HepG2 (cell line): ENCODE results near the gene SBSN. TPM values are rescaled to one million over a fixed set of nuclear protein-coding genes. Genes with fewer than 3 reads are reported as not detected.

ENCODE experiments used
- ATAC-seq: fragments of 200-7000 bp; cut with Tn5 transposase; 3 replicates; pipeline ENCODE4 v1.9.1; 2020; ENCODE audit warnings: mild to moderate bottlenecking, moderate library complexity
- BruUV-seq: library from RNA; stranded (reverse); fragments of 400-500 nt; replicated peaks from 2 replicates; lab custom pipeline; 2021; lab: Mats Ljungman, UMichigan
- CTCF ChIA-PET: fragments of 300-600 bp; formaldehyde crosslinking; extraction: SDS; loops from one replicate; lab custom pipeline; 2021; ENCODE audit warnings: low total read pairs, inconsistent platforms, low intra/inter-chr PET ratio; lab: Yijun Ruan, JAX
- POLR2A ChIA-PET: fragments of 350-600 bp; sonication (Branson Sonifier 250); formaldehyde crosslinking; loops from one replicate; lab custom pipeline; 2020; ENCODE audit warnings: antibody characterized with exemption, inconsistent platforms; lab: Yijun Ruan, JAX
- DNase-seq: peaks from one replicate; pipeline ENCODE4 v3.0.0-alpha.2; 2015; ENCODE audit warnings: low spot score
- FAIRE-seq: peaks from 3 replicates; lab custom pipeline; 2011; peaks lifted over from hg19 to GRCh38; lab: Jason Lieb, UNC
- H2AFZ ChIP-seq: one replicate; pipeline ENCODE4 v1.6.1; 2011; ENCODE audit warnings: low read length, inconsistent platforms
- H3K27ac ChIP-seq: fragments of 300-600 bp; 3 replicates; pipeline ENCODE4 v1.8.0; 2011; ENCODE audit warnings: mixed run types, mild to moderate bottlenecking, mixed read lengths, low read length, inconsistent platforms; ENCODE audit not compliant: insufficient read depth; ENCODE audit errors: extremely low read length
- H3K27me3 ChIP-seq, 2 experiments: fragments of 200-600 bp in 1 of 2; 2 replicates in 1 of 2; 3 replicates in 1 of 2; pipeline versions ENCODE4 v1.6.0 to v1.8.0; 2011; ENCODE audit warnings: low read length in 2 of 2, mild to moderate bottlenecking in 2 of 2, moderate library complexity in 2 of 2, inconsistent platforms in 1 of 2; ENCODE audit not compliant: insufficient read depth in 2 of 2, control insufficient read depth in 1 of 2
- H3K36me3 ChIP-seq, 2 experiments: fragments of 200-600 bp in 1 of 2; replicated peaks in 1 of 2; 2 replicates in 1 of 2; 3 replicates in 1 of 2; pipeline versions ENCODE4 v1.5.1 to v1.8.0; 2011; ENCODE audit warnings: low read length in 2 of 2, inconsistent platforms in 1 of 2; ENCODE audit not compliant: insufficient read depth in 2 of 2, control insufficient read depth in 1 of 2
- H3K4me1 ChIP-seq: 2 replicates; pipeline ENCODE4 v1.5.1; 2012; ENCODE audit warnings: low read length, inconsistent platforms; ENCODE audit not compliant: insufficient read depth
- H3K4me2 ChIP-seq: 2 replicates; pipeline ENCODE4 v1.6.0; 2011; ENCODE audit warnings: low read depth, low read length, inconsistent platforms
- H3K4me3 ChIP-seq, 3 experiments: fragments of 200-600 bp in 1 of 3; sonication (generic), shearing (Covaris generic) in 1 of 3; replicated peaks in 1 of 3; 2 replicates each; pipeline ENCODE4 v1.5.1; 2011 to 2016; ENCODE audit warnings: low read length in 3 of 3, inconsistent platforms in 2 of 3, low read depth in 2 of 3, mild to moderate bottlenecking in 2 of 3, control low read depth in 1 of 3, mixed read lengths in 1 of 3; ENCODE audit not compliant: insufficient read depth in 1 of 3
- H3K79me2 ChIP-seq: one replicate; pipeline ENCODE4 v1.6.1; 2011; ENCODE audit warnings: low read length, inconsistent platforms; ENCODE audit not compliant: insufficient read depth
- H3K9ac ChIP-seq: 2 replicates; pipeline ENCODE4 v1.6.0; 2011; ENCODE audit warnings: mild to moderate bottlenecking, low read depth, low read length, inconsistent platforms; ENCODE audit not compliant: insufficient read depth
- H3K9me3 ChIP-seq: 2 replicates; pipeline ENCODE4 v1.5.1; 2012; ENCODE audit warnings: mild to moderate bottlenecking, low read length
- H4K20me1 ChIP-seq: 2 replicates; pipeline ENCODE4 v1.6.0; 2011; ENCODE audit warnings: inconsistent platforms, mild to moderate bottlenecking, low read length, moderate library complexity; ENCODE audit not compliant: insufficient read depth
- BORCS8-MEF2B ChIP-seq: sonication (generic); formaldehyde crosslinking; IDR thresholded peaks from 2 replicates; pipeline ENCODE4 v1.8.0; 2022; ENCODE audit warnings: mild to moderate bottlenecking, missing genetic modification reagents
- HNRNPK ChIP-seq: fragments of 200-400 bp; formaldehyde crosslinking; IDR thresholded peaks from 2 replicates; pipeline ENCODE4 v1.6.1; 2018; ENCODE audit warnings: low read length, low read depth, moderate library complexity, mild to moderate bottlenecking; ENCODE audit not compliant: poor library complexity, severe bottlenecking
- HOXA3 ChIP-seq: sonication (generic); formaldehyde crosslinking; IDR thresholded peaks from 2 replicates; pipeline ENCODE4 v1.5.0; 2020; ENCODE audit warnings: missing genetic modification reagents
- ISL2 ChIP-seq: sonication (generic); formaldehyde crosslinking; IDR thresholded peaks from 2 replicates; pipeline ENCODE4 v1.5.0; 2020; ENCODE audit warnings: missing genetic modification reagents
- ZBTB7B ChIP-seq: sonication (generic); formaldehyde crosslinking; IDR thresholded peaks from 2 replicates; pipeline ENCODE4 v1.4.0; 2020; ENCODE audit warnings: missing genetic modification reagents
- ZMYM3 ChIP-seq: sonication (generic); formaldehyde crosslinking; IDR thresholded peaks from 2 replicates; pipeline ENCODE4 v1.5.1; 2020; ENCODE audit warnings: mild to moderate bottlenecking, missing genetic modification reagents
- ZNF362 ChIP-seq: sonication (generic); formaldehyde crosslinking; IDR thresholded peaks from 2 replicates; pipeline ENCODE4 v1.4.0; 2020; ENCODE audit warnings: missing genetic modification reagents, mild to moderate bottlenecking, borderline replicate concordance
- ZNF597 ChIP-seq: sonication (generic); formaldehyde crosslinking; IDR thresholded peaks from 2 replicates; pipeline ENCODE4 v1.5.0; 2020; ENCODE audit warnings: missing genetic modification reagents
- ZNF768 ChIP-seq: sonication (generic); formaldehyde crosslinking; IDR thresholded peaks from 2 replicates; pipeline ENCODE4 v1.4.0; 2020; ENCODE audit warnings: missing genetic modification reagents
- ZNF883 ChIP-seq: sonication (generic); formaldehyde crosslinking; IDR thresholded peaks from 2 replicates; pipeline ENCODE4 v1.5.1; 2020; ENCODE audit warnings: mild to moderate bottlenecking, missing genetic modification reagents; ENCODE audit errors: not compliant biosample characterization
- WGBS: methylation state at CpG from one replicate; pipeline ENCODE4 v1.1.6; 2017; ENCODE audit warnings: low lambda C conversion rate; 5-methylcytosine and 5-hydroxymethylcytosine counted together
- in situ Hi-C: cut with HindIII; loops from 2 replicates; pipeline ENCODE4 v1.10.0; 2017; ENCODE audit warnings: low pct_unique_long_range_greater_than_20kb; ENCODE audit not compliant: extremely low pct_ligation_motif_present
- intact Hi-C: fragments of 100-400 bp; cut with micrococcal nuclease; formaldehyde crosslinking; loops from one replicate; pipeline ENCODE4 v1.10.0; 2022; ENCODE audit not compliant: unreplicated experiment
- polyA plus RNA-seq, 8 experiments: library from polyadenylated mRNA; depleted of rRNA in 3 of 8; stranded (reverse) in 7 of 8; unstranded in 1 of 8; fragments of >200 nt; fragmentation: Illumina TruSeq in 4 of 8; extraction: Trizol in 4 of 8; gene quantifications; 2 replicates each; pipeline versions ENCODE4 v1.2.1 to v1.2.3, GENCODE V29; 2011 to 2016; ENCODE audit warnings: low read depth in 4 of 8, missing spikeins in 1 of 8, mixed read lengths in 1 of 8; ENCODE audit not compliant: insufficient read depth in 1 of 8
- total RNA-seq, 5 experiments: library from RNA; depleted of rRNA; stranded (reverse); fragments of >200 nt; fragmentation: Illumina TruSeq; extraction: Trizol; gene quantifications; 2 replicates each; pipeline ENCODE4 v1.2.3, GENCODE V29; 2016; ENCODE audit warnings: low read depth in 1 of 5

SBSN gene
- total and polyA plus RNA-seq, 2 of the 13 experiments (the other 11 are each of a cell fraction or from before 2014, with no cell fraction given), result not detected

GRCh38 chr19:35556846-35557538, 28.9 kb upstream of the SBSN start:
- Histone ChIP-seq H3K4me2 (peak overlapping the region; percentile 56), H3K9ac (no peak overlapping the region), H2AFZ (no peak overlapping the region), H4K20me1 (no peaks in the 10 kb centered on the region), H3K27ac (no peak overlapping the region), H3K36me3 (no peaks in the 10 kb centered on the region), H3K9me3 (no peaks in the 10 kb centered on the region), H3K4me1 (peaks cover 37% of the 10 kb centered on the region), H3K4me3 (peak overlapping the region in 2 of 3 experiments; percentile 36 to 56; a peak in 2 of 6 replicates), H3K27me3 (peaks cover 1 to 48% of the 10 kb centered on the region in 2 experiments; a peak in 3 of 5 replicates), H3K79me2 (no peaks in the 10 kb centered on the region)
- no peak for TF ChIP-seq ZBTB7B (CRISPR knock-in tag)
- TF ChIP-seq ZNF597 (CRISPR knock-in tag), result no peak
- no peak for TF ChIP-seq ZNF362 (CRISPR knock-in tag)
- peak; percentile 42 for TF ChIP-seq ZNF883
- peak; percentile 6; the same call in 1 of the 2 replicates for TF ChIP-seq ZMYM3 (CRISPR knock-in tag)
- peak; percentile 56; the same call in 1 of the 2 replicates for TF ChIP-seq ZNF768 (CRISPR knock-in tag)
- 0 out of 2 replicates have a peak, but pooled peaks have one; percentile 16 for TF ChIP-seq BORCS8-MEF2B
- no peak for TF ChIP-seq HOXA3 (CRISPR knock-in tag)
- no peak for TF ChIP-seq ISL2
- no peak for TF ChIP-seq HNRNPK
- in situ Hi-C loops, result loop anchor here (5.0 kb wide), 1 partner anchor 35 kb away; no protein-coding TSS in a partner anchor
- WGBS, result 73% methylated on average over 16 of the region's 16 CpGs
- intact Hi-C loops, result loop anchor here (5.0 to 10.0 kb wide), 3 partner anchors 35 to 88 kb away; partner anchors contain the start of genes COX6B1, ETV2 and HAUS5
- POLR2A ChIA-PET, result interaction anchor here (0.8 to 1.4 kb wide), 9 partner anchors 9 to 145 kb away, joined by 3 to 6 read pairs (median 4); partner anchors contain the start of gene COX6B1
- BruUV-seq, result no TSS peak
- no peak for ATAC-seq
- CTCF ChIA-PET, result interaction anchor here (1.8 to 2.0 kb wide), 2 partner anchors 137 to 160 kb away, joined by 4 to 9 read pairs; partner anchors contain the start of gene KMT2B
- no peak for FAIRE-seq
- no peak for DNase-seq
